ENCODE measurements around the gene OSBPL5.

The OSBPL5 gene

DNA sequence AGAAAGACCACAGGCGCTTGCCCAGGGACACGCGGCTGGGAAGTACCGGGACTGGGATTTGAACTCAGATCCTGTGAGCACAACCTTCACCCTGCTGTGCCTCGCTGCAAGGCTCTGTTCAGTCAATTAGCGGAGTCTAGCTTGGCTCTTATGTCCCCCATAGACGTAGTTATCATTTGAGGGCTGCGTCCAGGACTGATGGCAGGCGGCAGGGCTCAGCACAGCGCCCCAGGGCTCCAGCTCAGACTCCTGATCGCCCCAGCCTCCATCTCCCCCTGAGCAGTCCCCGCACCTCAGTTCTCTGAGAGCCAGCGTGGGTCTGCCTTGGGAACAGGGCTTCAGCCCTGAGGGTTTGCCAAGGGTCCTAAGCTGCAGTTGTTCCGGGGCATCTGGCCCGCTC lies 33.7 kb upstream of the OSBPL5 start:
- DNase-seq (ENCODE audit: low read depth in 1 of 2, low spot score in 1 of 2), result no peak

- no peak for DNase-seq (ENCODE audit: low read depth in 1 of 2, low spot score in 1 of 2)
Observed at GRCh38 chr11:3197878-3198528, 32.9 kb upstream of the OSBPL5 start.

GRCh38 chr11:3197044-3197695 lies 32.1 kb upstream of the OSBPL5 start:
- no peak for DNase-seq (ENCODE audit: low read depth in 1 of 2, low spot score in 1 of 2)

DNA sequence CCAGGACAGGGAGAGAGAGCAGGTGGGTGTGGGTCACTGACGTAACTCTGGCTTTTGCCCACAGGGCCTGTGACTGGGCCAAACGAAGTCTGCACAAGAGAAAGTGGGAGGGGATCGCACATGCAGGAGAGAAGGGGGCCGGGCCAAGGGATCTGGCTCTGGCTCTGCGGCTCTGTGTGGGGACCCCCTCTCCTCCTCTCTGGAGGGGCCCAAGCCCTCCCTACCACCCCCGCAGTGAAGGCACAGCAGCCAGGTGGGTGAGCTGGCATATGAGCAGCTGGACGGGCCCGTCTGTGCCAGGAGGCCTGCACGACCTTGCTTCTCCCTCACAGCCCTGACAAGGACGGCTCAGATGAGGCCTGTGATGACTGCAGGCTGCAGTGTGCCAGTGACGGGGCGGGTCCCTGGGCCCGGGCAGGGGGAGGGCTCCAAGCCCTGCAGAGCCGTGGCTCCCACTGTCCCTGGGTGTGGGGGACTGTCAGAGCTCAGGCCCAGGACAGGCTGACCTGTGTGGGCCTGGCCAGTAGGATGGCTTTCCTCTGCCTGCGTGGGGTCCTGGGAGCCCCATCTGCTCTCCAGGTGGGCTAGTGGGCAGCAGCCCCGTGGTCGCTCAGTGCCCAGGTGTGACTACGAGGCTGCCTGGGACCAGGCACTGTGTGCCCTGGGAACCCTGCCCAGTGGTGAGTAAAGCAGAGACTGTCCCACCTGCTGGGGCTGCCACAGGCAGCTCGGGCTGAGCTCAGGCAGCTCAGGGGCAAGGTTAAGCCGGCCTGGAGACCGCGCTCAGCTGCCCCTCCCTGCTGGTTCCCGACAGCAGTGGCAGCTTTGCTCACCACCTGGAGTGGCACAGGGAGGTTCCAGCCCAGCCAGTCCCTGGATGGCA lies 31.3 kb upstream of the OSBPL5 start:
- no peak for DNase-seq (ENCODE audit: low read depth in 1 of 2, low spot score in 1 of 2)

DNA sequence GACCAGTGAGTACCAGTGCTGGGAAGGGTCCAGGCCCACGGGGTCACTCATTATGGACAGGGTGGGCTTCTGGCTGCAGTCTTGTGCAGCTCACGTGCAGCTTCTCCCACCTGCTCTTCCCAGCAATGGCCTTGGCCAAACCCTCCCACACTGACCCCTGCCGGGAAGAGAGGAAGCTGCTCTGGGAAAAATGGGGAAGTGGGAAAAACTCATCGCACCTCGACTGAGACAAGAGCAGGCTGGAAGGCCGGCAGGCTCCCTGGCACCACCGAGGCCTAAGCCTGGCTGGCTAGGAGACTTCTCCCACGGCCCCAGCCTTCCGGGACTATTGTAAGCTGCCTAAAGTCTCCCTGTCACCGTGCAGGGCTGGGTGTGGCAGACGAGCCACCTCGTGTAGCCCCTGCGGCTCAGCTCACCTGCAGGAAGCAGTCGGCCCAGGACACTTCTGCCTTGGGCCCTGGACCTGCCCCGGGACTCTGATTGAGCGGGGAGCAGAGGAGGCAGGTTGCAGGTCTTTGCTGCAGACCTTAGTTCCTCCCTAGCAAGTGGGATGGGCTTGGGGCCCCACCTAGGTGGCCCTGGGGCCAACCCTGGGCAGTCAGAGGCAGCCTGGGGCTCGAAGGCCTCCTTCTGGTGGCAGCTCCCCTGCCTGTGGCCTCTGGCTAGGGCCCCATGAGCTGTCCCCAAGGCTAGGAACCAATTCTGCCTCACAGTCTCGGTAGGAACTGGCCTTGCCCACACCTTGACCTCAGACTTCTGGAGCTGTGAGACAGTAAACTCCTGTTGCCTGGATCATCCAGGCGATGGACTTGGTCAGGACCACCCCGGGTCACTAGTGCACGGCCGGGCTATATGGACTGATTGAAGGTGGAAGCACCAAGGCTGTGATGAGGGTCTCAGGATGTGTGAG lies 30.4 kb upstream of the OSBPL5 start:
- no peak for DNase-seq (ENCODE audit: low read depth in 1 of 2, low spot score in 1 of 2)

- DNase-seq (ENCODE audit: low read depth in 1 of 2, low spot score in 1 of 2), result no peak
Observed at GRCh38 chr11:3194016-3194816, 29.1 kb upstream of the OSBPL5 start.

DNA sequence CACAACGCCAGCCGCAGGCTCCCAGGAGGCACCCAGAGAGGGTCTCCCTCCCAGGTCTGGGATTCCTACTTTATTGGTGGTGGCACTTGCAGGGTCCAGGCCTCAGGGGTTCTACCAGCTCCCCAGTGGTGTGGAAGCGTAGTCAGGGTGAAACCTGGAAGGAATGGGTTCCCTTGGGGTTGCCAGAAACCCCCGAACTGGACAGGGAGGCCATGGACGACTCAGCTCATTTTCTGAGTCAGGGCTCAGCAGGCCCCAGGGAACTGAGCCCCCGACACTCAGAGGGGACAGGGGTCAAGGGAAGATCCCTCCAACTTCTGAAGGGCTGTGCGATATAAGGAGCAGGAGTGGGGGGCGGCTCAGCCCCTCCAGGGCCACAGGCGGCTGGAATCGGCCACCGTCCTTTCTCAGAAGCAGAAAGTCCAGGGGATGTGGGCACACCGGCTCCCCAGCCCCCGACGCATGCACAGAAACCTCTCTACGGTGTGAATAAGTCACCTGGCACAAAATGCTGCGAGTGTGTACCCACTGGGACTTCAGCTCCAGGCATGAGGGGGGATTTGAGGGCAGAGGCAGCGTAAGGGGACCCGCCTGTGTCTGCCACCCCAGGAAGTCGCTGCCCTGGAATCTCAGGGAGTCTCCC lies 28.4 kb upstream of the OSBPL5 start:
- no peak for DNase-seq (ENCODE audit: low read depth in 1 of 2, low spot score in 1 of 2)

GRCh38 chr11:3192511-3193372 lies 27.6 kb upstream of the OSBPL5 start:
- no peak for DNase-seq (ENCODE audit: low read depth in 1 of 2, low spot score in 1 of 2)

DNA sequence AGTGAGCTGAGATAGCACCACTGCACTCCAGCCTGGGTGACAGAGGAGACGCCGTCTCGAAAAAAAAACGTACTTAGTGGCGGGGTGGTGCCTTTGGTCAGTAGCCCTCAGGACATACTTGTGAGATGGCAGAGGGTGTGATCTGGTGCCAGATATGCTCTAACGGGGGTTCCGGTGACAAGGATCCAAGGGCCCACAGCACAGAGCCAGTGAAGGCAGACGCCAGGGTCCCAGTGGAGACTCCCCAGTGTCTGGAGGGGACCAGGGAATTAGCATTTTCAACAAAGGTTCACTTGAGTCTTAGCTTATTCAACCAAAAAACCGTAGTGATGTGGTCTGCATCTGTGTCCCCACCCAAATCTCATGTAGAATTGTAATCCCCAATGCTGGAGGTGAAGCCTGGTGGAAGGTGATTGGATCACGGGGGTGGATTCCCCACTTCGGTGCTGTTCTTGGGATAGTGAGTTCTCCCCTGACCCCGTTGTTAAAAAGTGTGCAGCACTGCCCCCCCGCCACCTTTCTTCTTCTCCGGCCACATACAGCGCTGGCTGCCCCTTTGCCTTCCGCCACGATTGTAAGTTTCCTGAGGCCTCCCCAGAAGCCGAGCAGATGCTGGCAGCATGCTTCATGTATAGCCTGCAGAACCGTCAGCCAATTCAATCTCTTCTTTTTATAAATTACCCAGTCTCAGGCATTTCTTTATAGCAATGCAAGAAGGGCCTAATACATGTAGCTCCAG lies 26.6 kb upstream of the OSBPL5 start:
- DNase-seq (ENCODE audit: low read depth in 1 of 2, low spot score in 1 of 2), result no peak

DNA sequence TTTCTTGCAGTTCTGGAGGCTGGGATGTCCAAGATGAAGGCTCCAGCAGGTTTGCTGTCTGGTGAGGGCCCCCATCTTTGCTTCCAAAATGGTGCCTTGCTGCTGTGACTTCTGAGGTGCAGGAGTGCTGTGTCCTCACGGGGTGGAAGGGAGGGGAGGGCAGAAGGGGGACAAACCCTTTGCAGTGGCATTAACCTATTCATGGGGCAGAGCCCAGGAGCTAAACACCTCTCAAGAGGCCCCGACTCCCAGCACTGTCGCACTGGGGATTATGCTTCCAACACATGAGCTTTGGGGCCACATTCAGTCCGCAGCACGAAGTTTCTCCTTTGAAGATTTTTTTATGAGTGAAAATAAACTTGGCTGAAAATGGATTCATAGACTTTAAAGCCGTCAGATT lies 25.5 kb upstream of the OSBPL5 start:
- DNase-seq (ENCODE audit: low read depth in 1 of 2, low spot score in 1 of 2), result no peak

DNA sequence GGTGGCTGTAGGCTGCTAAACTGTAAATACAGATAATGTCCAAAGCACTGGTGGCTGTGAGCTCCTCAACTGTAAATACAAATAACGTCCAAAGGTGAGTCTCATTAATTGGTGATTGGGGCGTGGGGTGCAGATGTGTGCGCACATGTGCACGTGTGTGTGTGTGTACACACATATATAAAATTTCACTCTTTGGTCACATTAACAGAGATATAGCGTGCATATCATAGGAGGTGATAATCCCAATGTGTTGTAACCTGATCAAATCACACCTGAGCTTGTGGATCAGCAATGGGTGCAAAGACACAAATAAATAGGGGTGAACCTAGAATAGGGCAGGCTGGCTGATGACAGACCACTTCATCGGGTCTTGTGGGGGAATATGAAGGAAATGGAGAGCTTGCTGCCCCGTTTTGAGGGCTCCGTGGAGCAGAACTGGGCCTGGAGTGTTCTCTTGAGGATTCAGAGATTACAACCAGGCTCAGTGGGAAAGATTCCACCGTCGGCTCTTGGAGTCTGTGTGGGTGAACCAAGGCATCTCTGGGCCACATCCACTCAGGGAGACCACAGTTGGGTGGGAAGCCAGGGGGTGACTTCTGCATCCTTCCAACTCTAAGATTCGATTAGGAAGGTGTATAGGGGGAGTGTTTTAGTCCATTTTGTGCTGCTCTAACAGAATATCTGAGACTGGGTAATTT lies 24.9 kb upstream of the OSBPL5 start:
- no peak for DNase-seq (ENCODE audit: low read depth in 1 of 2, low spot score in 1 of 2)

DNA sequence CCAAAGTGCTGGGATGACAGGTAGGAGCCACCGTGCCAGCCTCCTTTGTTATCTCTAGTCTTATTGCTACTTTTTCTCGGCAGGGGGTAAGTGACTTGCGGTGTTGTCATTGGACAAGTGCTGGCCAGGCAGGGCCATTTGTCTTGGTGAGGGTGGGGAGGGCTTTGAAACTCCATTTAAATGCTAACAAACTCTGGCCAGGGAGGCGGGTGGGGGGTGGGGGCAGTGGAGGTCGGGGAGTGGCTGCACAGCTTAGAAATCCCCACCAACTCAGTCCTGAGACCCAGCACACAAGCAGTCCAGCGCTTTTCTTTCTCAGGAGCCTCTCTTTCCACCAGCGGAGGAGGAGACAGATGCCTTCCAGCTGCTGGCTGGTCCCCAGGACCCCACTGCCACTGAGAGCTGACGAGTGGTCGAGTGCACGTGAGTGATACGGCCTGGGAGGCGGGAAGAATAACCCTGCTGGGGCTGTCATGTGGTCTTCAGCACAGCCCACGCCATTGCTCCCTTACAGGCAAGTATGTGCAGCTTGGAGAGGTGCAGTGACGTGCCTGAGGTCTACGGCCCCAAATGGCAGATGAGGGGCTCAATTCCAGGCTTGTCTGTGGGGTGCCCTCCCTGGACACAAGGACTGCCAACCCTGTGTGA lies 24.2 kb upstream of the OSBPL5 start:
- DNase-seq (ENCODE audit: low read depth in 1 of 2, low spot score in 1 of 2), result no peak

DNA sequence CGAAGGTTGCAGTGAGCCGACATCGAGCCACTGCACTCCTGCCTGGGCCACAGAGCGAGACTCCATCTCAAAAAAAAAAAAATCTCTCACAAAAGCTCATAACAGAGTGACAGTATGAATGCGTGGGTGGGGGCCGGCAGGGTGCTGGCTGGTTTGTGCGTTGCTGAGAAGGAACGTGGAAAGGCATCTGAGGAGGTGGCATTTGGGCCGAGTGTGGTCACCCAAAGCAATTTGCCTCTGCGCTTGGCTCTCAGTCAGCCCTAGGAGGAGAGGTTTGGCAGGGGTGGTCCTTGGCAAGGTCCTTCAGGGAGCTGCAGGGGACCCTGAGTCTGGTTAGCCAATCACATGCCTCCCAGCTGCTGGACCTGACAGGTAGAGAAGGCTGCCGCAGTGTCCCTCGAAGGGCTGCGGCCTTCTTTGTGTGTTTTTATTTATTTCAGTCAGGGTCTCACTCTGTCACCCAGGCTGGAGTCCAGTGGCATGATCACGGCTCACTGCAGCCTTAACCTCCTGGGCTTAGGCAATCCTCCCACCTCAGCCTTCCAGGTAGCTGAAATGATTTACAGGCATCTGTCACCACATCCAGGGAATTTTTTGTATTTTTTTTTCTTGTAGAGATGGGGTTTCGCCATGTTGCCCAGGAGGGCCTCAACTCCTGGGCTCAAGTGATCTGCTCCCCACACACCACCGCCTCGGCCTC lies 23.5 kb upstream of the OSBPL5 start:
- DNase-seq (ENCODE audit: low read depth in 1 of 2, low spot score in 1 of 2), result no peak

GRCh38 chr11:3186166-3186953 lies 21.2 kb upstream of the OSBPL5 start:
- no peak for DNase-seq (ENCODE audit: low read depth in 1 of 2, low spot score in 1 of 2)

DNA sequence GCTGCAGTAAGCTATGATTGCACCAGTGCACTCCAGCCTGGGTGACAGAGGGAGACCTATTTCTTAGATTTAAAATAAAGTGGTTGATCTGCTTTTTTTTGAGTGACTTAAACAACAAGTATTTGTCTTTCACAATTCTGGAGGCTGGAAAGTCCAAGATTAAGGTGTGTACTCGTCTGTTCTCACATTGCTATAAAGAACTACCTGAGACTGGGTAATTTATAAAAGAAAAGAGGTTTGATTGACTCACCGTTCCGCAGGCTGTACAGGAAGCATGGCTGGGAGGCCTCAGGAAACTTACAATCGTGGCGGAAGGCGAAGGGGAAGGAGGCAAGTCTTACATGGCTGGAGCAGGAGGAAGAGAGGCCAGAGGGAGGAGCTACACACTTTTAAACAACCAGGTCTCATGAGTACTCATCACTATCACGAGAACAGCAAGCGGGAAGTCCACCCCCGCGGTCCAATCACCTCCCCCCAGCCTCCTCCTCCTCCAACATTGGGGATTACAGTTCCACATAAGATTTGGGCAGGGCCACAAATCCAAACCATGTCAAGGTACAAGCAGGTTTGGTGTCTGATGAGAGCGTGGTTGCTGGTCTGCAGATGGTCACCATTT lies 19.7 kb upstream of the OSBPL5 start:
- DNase-seq (ENCODE audit: low read depth in 1 of 2, low spot score in 1 of 2), result no peak

Measured in activated T-helper 1 cell treated with anti-CD3 and anti-CD28 coated beads, Interleukin-2, amount 50 U/mL, for 16 hours (primary cell).